Prostate gland (tissue), 2 donors: ENCODE data around the gene SLC52A3.

ENCODE experiments used
- POLR2A ChIP-seq: fragments of 450-650 bp; IDR thresholded peaks from one replicate; pipeline ENCODE4 v1.6.1; 2016; ENCODE audit warnings: antibody characterized with exemption, mild to moderate bottlenecking
- POLR2AphosphoS5 ChIP-seq: sonication (generic); formaldehyde crosslinking; IDR thresholded peaks from one replicate; pipeline ENCODE4 v1.6.1; 2017; ENCODE audit warnings: antibody characterized with exemption
- TF ChIP-seq, protein P1 (sequence below), 4 experiments: fragments of 200-600 bp in 2 of 4; fragments of 450-650 bp in 2 of 4; sonication (generic) in 2 of 4; IDR thresholded peaks; 1 replicate in 3 of 4; 2 replicates in 1 of 4; pipeline ENCODE4 v1.5.1; 2016 to 2019; ENCODE audit warnings: antibody characterized with exemption in 4 of 4, mild to moderate bottlenecking in 2 of 4, moderate library complexity in 2 of 4

DNA sequence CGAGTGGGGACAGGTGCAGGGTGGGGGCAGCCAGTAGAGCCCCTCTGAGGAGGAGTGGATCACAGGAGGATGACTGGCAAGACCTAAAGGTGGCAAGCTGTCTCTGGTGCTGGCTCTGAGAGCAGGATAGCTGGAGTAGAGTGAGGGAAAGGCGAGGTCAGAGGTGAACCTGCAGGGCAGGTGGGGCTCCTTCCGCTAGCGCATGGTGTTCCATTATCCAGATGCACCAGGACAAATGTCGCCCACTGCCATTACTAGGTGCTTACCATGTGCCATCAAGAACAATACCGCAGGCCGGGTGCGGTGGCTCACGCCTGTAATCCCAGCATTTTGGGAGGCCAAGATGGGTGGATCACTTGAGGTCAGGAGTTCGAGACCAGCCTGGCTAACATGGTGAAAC, 46.9 kb upstream of the SLC52A3 start:
- TF ChIP-seq POLR2AphosphoS5 (no peak), POLR2A (no peak)
- TF ChIP-seq, protein P1, sequence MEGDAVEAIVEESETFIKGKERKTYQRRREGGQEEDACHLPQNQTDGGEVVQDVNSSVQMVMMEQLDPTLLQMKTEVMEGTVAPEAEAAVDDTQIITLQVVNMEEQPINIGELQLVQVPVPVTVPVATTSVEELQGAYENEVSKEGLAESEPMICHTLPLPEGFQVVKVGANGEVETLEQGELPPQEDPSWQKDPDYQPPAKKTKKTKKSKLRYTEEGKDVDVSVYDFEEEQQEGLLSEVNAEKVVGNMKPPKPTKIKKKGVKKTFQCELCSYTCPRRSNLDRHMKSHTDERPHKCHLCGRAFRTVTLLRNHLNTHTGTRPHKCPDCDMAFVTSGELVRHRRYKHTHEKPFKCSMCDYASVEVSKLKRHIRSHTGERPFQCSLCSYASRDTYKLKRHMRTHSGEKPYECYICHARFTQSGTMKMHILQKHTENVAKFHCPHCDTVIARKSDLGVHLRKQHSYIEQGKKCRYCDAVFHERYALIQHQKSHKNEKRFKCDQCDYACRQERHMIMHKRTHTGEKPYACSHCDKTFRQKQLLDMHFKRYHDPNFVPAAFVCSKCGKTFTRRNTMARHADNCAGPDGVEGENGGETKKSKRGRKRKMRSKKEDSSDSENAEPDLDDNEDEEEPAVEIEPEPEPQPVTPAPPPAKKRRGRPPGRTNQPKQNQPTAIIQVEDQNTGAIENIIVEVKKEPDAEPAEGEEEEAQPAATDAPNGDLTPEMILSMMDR (IDR thresholded peaks at IDR 0.05), result no peak
